ENCODE measurements around the gene SHISAL1.
"Not testable (repeated sequence)": the region's sequence is repeated elsewhere in the genome, so short reads cannot be mapped to it uniquely, and the experiment has no call there.

The SHISAL1 gene

GRCh38 chr22:44325718-44326490 is 13.2 kb upstream of the SHISAL1 start:
- no peak for DNase-seq

GRCh38 chr22:44323140-44323790 is 10.5 kb upstream of the SHISAL1 start:
- DNase-seq: not testable (repeated sequence)

- DNase-seq: no peak
Measured at GRCh38 chr22:44319685-44320084, 6.9 kb upstream of the SHISAL1 start.

- no peak for DNase-seq
Measured at GRCh38 chr22:44318751-44319150, 6.0 kb upstream of the SHISAL1 start.

GRCh38 chr22:44317886-44318637 is 5.3 kb upstream of the SHISAL1 start:
- no peak for DNase-seq

GRCh38 chr22:44317123-44317444 is 4.3 kb upstream of the SHISAL1 start:
- no peak for DNase-seq

GRCh38 chr22:44316393-44317122 is 3.8 kb upstream of the SHISAL1 start:
- DNase-seq: no peak

- no peak for DNase-seq
Measured at GRCh38 chr22:44314425-44315067, 1.8 kb upstream of the SHISAL1 start.

- no peak for DNase-seq
Measured at GRCh38 chr22:44313385-44314006, 745 bp upstream of the SHISAL1 start.

GRCh38 chr22:44311855-44312170 is 938 bp downstream of the SHISAL1 start:
- no peak for DNase-seq

- no peak for DNase-seq
Measured at GRCh38 chr22:44311104-44311854, 1.5 kb downstream of the SHISAL1 start.

GRCh38 chr22:44309647-44310046 is 3.1 kb downstream of the SHISAL1 start:
- no peak for DNase-seq

- peak; percentile 41 for DNase-seq
Measured at GRCh38 chr22:44309137-44309536, 3.6 kb downstream of the SHISAL1 start.

GRCh38 chr22:44307509-44308169 is 5.1 kb downstream of the SHISAL1 start:
- no peak for DNase-seq

- no peak for DNase-seq
Measured at GRCh38 chr22:44305888-44306287, 6.9 kb downstream of the SHISAL1 start.

- no peak for DNase-seq
Measured at GRCh38 chr22:44305455-44305854, 7.3 kb downstream of the SHISAL1 start.

- DNase-seq: no peak
Measured at GRCh38 chr22:44304911-44305310, 7.8 kb downstream of the SHISAL1 start.

GRCh38 chr22:44304354-44304753 is 8.4 kb downstream of the SHISAL1 start:
- no peak for DNase-seq

GRCh38 chr22:44302363-44302762 is 10.4 kb downstream of the SHISAL1 start:
- DNase-seq: not testable (repeated sequence)

- DNase-seq: no peak
Measured at GRCh38 chr22:44301039-44301438, 11.7 kb downstream of the SHISAL1 start.

- no peak for DNase-seq
Measured at GRCh38 chr22:44299124-44299523, 13.6 kb downstream of the SHISAL1 start.
